OCI-LY1 (cell line): ENCODE data around the gene IPCEF1.
"Not testable (repeated sequence)": the region's sequence is repeated elsewhere in the genome, so short reads cannot be mapped to it uniquely, and the experiment has no call there.

Experiments used
- H2AFZ ChIP-seq: fragments of 200-600 bp; sonication (generic), shearing (Covaris generic); 2 replicates; pipeline ENCODE4 v1.6.0; 2014; ENCODE audit warnings: antibody characterized with exemption, mild to moderate bottlenecking, low read length
- H3F3A ChIP-seq: fragments of 200-600 bp; sonication (generic), shearing (Covaris generic); 2 replicates; pipeline ENCODE4 v1.6.0; 2014; ENCODE audit warnings: mild to moderate bottlenecking, antibody characterized with exemption, low read length, moderate library complexity; ENCODE audit not compliant: insufficient read depth
- H3K27ac ChIP-seq: fragments of 200-600 bp; sonication (generic); 2 replicates; pipeline ENCODE4 v1.5.1; 2014; ENCODE audit warnings: low read length, mixed run types, mild to moderate bottlenecking, low read depth; ENCODE audit not compliant: poor library complexity, severe bottlenecking
- H3K27me3 ChIP-seq: fragments of 200-600 bp; sonication (generic); 2 replicates; pipeline ENCODE4 v1.6.0; 2014; ENCODE audit warnings: antibody characterized with exemption, mild to moderate bottlenecking, low read length, moderate library complexity; ENCODE audit not compliant: insufficient read depth
- H3K36me3 ChIP-seq: fragments of 200-600 bp; sonication (generic); 2 replicates; pipeline ENCODE4 v1.6.1; 2014; ENCODE audit warnings: mild to moderate bottlenecking, antibody characterized with exemption, low read length, moderate library complexity, mixed read lengths; ENCODE audit not compliant: insufficient read depth
- H3K4me1 ChIP-seq: fragments of 200-600 bp; sonication (generic); 2 replicates; pipeline ENCODE4 v1.5.1; 2014; ENCODE audit warnings: mild to moderate bottlenecking, low read length, moderate library complexity; ENCODE audit not compliant: insufficient read depth, severe bottlenecking
- H3K4me2 ChIP-seq: fragments of 200-600 bp; sonication (generic), shearing (Covaris generic); 2 replicates; pipeline ENCODE4 v1.6.1; 2014; ENCODE audit warnings: low read length
- H3K4me3 ChIP-seq: fragments of 200-600 bp; sonication (generic); 2 replicates; pipeline ENCODE4 v1.5.1; 2014; ENCODE audit warnings: low read length, low read depth, mild to moderate bottlenecking, mixed read lengths; ENCODE audit not compliant: poor library complexity, severe bottlenecking
- H3K79me2 ChIP-seq: fragments of 200-600 bp; shearing (Covaris generic); 2 replicates; pipeline ENCODE4 v1.6.1; 2016; ENCODE audit warnings: mixed run types, low read length, mixed read lengths; ENCODE audit not compliant: insufficient read depth
- H3K9ac ChIP-seq: fragments of 200-600 bp; sonication (generic), shearing (Covaris generic); 2 replicates; pipeline ENCODE4 v1.6.1; 2014; ENCODE audit warnings: mild to moderate bottlenecking, low read length, mixed read lengths
- H3K9me2 ChIP-seq: fragments of 200-600 bp; sonication (generic), shearing (Covaris generic); 2 replicates; pipeline ENCODE4 v1.6.1; 2014; ENCODE audit warnings: low read depth, mild to moderate bottlenecking, low read length, mixed read lengths
- H3K9me3 ChIP-seq: fragments of 200-600 bp; shearing (Covaris generic); 2 replicates; pipeline ENCODE4 v1.6.1; 2014; ENCODE audit warnings: low read length, mixed read lengths
- H4K20me1 ChIP-seq: fragments of 200-600 bp; sonication (generic), shearing (Covaris generic); 2 replicates; pipeline ENCODE4 v1.6.0; 2016; ENCODE audit warnings: mild to moderate bottlenecking, low read length; ENCODE audit not compliant: insufficient read depth
- EZH2 ChIP-seq: fragments of 200-600 bp; sonication (generic), shearing (Covaris generic); IDR thresholded peaks from 2 replicates; pipeline ENCODE4 v1.8.0; 2017; ENCODE audit warnings: borderline replicate concordance, mixed run types, mild to moderate bottlenecking, antibody characterized with exemption, low read length, moderate library complexity, mixed read lengths
- TF ChIP-seq, protein P1 (sequence below): fragments of 200-600 bp; sonication (generic), shearing (Covaris generic); IDR thresholded peaks from 2 replicates; pipeline ENCODE4 v1.5.1; 2017; ENCODE audit warnings: mild to moderate bottlenecking, antibody characterized with exemption, low read length, moderate library complexity, mixed read lengths

Gene IPCEF1

GRCh38 chr6:154331750-154332149 is 24.9 kb downstream of the IPCEF1 start:
- no peak for TF ChIP-seq EZH2
- Histone ChIP-seq H3K27ac (no peak overlapping the region), H3K4me2 (no peak overlapping the region)

GRCh38 chr6:154329350-154330170 is 27.0 kb downstream of the IPCEF1 start:
- no peaks in the 10 kb centered on the region for H3K36me3 ChIP-seq
- no peak overlapping the region for H3K4me2 ChIP-seq
- no peak for TF ChIP-seq EZH2
- TF ChIP-seq, protein P1, sequence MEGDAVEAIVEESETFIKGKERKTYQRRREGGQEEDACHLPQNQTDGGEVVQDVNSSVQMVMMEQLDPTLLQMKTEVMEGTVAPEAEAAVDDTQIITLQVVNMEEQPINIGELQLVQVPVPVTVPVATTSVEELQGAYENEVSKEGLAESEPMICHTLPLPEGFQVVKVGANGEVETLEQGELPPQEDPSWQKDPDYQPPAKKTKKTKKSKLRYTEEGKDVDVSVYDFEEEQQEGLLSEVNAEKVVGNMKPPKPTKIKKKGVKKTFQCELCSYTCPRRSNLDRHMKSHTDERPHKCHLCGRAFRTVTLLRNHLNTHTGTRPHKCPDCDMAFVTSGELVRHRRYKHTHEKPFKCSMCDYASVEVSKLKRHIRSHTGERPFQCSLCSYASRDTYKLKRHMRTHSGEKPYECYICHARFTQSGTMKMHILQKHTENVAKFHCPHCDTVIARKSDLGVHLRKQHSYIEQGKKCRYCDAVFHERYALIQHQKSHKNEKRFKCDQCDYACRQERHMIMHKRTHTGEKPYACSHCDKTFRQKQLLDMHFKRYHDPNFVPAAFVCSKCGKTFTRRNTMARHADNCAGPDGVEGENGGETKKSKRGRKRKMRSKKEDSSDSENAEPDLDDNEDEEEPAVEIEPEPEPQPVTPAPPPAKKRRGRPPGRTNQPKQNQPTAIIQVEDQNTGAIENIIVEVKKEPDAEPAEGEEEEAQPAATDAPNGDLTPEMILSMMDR: no peak
- H3K27ac ChIP-seq: no peak overlapping the region
- H3K4me1 ChIP-seq: no peaks in the 10 kb centered on the region
- no peak overlapping the region for H3K4me3 ChIP-seq
- H3K27me3 ChIP-seq: no peaks in the 10 kb centered on the region
- H3K9me3 ChIP-seq: no peaks in the 10 kb centered on the region
- H3K9ac ChIP-seq: no peak overlapping the region
- no peaks in the 10 kb centered on the region for H3F3A ChIP-seq
- no peaks in the 10 kb centered on the region for H4K20me1 ChIP-seq
- no peaks in the 10 kb centered on the region for H3K79me2 ChIP-seq
- no peaks in the 10 kb centered on the region for H3K9me2 ChIP-seq
- no peak overlapping the region for H2AFZ ChIP-seq

More at GRCh38 chr6:154331750-154332149, 24.9 kb downstream of the IPCEF1 start:
- Histone ChIP-seq H3K79me2 (no peaks in the 10 kb centered on the region), H2AFZ (no peak overlapping the region), H3K4me1 (no peaks in the 10 kb centered on the region), H3K4me3 (no peak overlapping the region), H3K36me3 (no peaks in the 10 kb centered on the region), H3K27me3 (no peaks in the 10 kb centered on the region), H3K9me2 (no peaks in the 10 kb centered on the region), H3K9me3 (no peaks in the 10 kb centered on the region), H3K9ac (no peak overlapping the region), H3F3A (no peaks in the 10 kb centered on the region), H4K20me1 (no peaks in the 10 kb centered on the region)

DNA sequence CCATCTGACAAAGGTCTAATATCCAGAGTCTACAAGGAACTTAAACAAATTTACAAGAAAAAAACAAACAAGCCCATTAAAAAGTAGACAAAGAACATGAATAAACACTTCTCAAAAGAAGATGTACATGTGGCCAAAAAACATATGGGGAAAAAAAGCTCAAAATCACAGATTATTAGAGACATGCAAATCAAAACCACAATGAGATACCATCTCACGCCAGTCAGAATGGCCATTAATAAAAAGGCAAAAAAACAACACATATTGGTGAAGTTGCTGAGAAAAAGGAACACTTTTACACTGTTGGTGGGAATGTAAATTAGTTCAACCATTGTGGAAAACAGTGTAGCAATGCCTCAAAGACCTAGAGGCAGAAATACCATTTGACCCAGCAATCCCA is 29.3 kb downstream of the IPCEF1 start:
- H2AFZ ChIP-seq, H3F3A ChIP-seq, H3K4me1 ChIP-seq, H3K4me3 ChIP-seq, H3K79me2 ChIP-seq, H3K9me2 ChIP-seq, H3K4me2 ChIP-seq, H4K20me1 ChIP-seq, H3K36me3 ChIP-seq, H3K27me3 ChIP-seq, H3K27ac ChIP-seq, H3K9ac ChIP-seq, H3K9me3 ChIP-seq: not testable (repeated sequence)

GRCh38 chr6:154325142-154325541 is 31.5 kb downstream of the IPCEF1 start:
- Histone ChIP-seq H3K27ac (no peak overlapping the region), H3K36me3 (no peaks in the 10 kb centered on the region), H2AFZ (no peak overlapping the region), H3K4me2 (no peak overlapping the region), H3K9me2 (no peaks in the 10 kb centered on the region), H3F3A (no peaks in the 10 kb centered on the region), H4K20me1 (no peaks in the 10 kb centered on the region), H3K4me3 (no peak overlapping the region), H3K79me2 (no peaks in the 10 kb centered on the region), H3K9ac (no peak overlapping the region), H3K27me3 (no peaks in the 10 kb centered on the region), H3K9me3 (no peaks in the 10 kb centered on the region), H3K4me1 (no peaks in the 10 kb centered on the region)
- no peak for TF ChIP-seq EZH2
- TF ChIP-seq, protein P1: no peak
